ENCODE data around the gene NEXN. TPM values are rescaled to one million over a fixed set of nuclear protein-coding genes. Genes with fewer than 3 reads are reported as not detected.

NEXN gene
- total RNA-seq, 4 donors from 2014 or later, result 5.6 to 38.0 (median 10.5) TPM

DNA sequence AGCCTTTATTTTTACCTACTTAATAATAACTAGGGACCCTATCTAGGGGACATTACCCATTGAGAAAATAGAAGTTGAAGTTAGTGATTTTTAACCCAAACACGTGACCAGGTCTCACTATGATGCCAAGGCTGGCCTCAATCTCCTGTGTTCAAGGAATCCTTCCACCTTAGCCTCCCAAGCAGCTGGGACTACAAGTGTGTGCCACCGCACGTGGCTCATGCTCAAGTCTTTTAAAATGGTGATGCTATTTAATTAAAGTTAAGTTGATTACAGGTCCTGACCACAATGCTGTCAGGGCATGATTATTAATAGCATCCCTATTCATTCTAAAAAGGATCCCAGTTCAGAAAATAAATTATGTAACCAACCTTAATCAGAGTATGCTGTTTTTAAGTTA lies 65.5 kb downstream of the NEXN start:
- Histone ChIP-seq H3K4me1 (peaks cover 0 to 4% (median 0%) of the 10 kb centered on the region in 4 donors), H3K27me3 (no peaks in the 10 kb centered on the region), H3K9me3 (no peaks in the 10 kb centered on the region), H3K4me3 (no peak overlapping the region), H3K36me3 (peaks cover 0 to 91% (median 0%) of the 10 kb centered on the region in 3 donors), H3K27ac (no peak overlapping the region)
- DNase-seq, result no peak
- TF ChIP-seq POLR2A (IDR thresholded peaks at IDR 0.05), result no peak
- TF ChIP-seq, protein P1, sequence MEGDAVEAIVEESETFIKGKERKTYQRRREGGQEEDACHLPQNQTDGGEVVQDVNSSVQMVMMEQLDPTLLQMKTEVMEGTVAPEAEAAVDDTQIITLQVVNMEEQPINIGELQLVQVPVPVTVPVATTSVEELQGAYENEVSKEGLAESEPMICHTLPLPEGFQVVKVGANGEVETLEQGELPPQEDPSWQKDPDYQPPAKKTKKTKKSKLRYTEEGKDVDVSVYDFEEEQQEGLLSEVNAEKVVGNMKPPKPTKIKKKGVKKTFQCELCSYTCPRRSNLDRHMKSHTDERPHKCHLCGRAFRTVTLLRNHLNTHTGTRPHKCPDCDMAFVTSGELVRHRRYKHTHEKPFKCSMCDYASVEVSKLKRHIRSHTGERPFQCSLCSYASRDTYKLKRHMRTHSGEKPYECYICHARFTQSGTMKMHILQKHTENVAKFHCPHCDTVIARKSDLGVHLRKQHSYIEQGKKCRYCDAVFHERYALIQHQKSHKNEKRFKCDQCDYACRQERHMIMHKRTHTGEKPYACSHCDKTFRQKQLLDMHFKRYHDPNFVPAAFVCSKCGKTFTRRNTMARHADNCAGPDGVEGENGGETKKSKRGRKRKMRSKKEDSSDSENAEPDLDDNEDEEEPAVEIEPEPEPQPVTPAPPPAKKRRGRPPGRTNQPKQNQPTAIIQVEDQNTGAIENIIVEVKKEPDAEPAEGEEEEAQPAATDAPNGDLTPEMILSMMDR (IDR thresholded peaks at IDR 0.05), result no peak

DNA sequence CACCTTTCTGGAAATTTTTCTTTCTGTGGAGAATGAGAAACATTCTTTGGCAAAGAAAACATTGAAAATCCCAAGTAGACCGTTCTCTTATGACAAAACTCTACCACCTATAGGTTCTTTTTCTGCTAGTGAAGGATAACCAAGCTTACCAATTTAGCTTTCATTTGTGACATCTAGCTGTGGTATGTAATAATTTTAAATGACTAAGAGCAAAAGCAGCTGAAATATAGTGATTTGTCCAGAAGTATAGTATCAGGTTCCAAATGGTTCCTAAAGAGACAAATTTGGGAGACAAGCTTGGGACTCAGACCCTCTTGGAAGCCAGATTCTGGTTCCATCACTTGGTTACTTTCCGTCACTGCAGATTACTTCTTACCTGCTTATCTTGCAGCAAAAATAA lies 66.1 kb downstream of the NEXN start:
- Histone ChIP-seq H3K27me3 (no peaks in the 10 kb centered on the region), H3K4me3 (no peak overlapping the region), H3K27ac (no peak overlapping the region), H3K9me3 (no peaks in the 10 kb centered on the region), H3K36me3 (peaks cover 0 to 93% (median 0%) of the 10 kb centered on the region in 3 donors), H3K4me1 (no peaks in the 10 kb centered on the region)
- no peak for DNase-seq
- TF ChIP-seq, protein P1 (IDR thresholded peaks at IDR 0.05), result no peak
- no peak for TF ChIP-seq POLR2A (IDR thresholded peaks at IDR 0.05)

DNA sequence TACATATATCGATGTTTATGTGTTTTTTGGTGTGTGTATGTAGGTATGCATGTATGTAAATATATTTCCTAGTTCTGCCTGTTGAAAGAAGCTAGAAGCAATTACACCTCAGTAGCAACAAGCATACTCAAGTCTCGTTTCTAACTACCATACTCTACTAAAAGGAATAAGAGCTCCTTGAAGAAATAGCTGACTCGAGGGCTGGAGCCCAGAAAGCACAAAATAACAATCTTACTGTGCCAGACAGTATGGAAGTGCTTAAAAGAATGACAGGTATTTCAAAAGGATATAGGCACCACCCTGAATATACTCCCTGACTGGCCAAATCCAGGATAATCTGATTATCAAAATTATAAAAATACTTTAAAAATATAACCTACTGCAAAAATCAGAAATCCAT lies 67.3 kb downstream of the NEXN start:
- Histone ChIP-seq H3K27ac (no peak overlapping the region), H3K36me3 (peaks cover 0 to 96% (median 0%) of the 10 kb centered on the region in 3 donors), H3K9me3 (no peaks in the 10 kb centered on the region), H3K4me3 (no peak overlapping the region), H3K27me3 (no peaks in the 10 kb centered on the region), H3K4me1 (no peaks in the 10 kb centered on the region)
- DNase-seq, result no peak
- TF ChIP-seq POLR2A (IDR thresholded peaks at IDR 0.05), result no peak
- TF ChIP-seq, protein P1 (IDR thresholded peaks at IDR 0.05), result no peak

DNA sequence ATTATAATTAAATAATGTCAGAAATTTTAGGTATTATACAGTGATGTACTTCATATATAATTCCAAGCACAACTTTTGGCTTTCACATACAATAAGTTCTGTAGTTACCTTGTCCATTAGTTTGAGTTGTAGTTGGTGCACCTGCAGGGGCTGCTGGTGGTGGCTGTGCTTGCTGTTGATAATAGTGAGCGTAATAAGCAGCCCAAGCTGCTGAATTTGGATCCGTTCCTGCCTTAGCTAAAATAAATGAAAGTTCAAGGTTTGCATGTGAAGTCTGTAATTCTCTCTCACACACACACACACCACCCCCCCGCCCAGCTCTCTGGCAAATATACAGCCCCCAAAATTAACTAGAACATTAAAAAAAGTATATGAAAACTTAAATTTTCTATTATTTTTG lies 68.0 kb downstream of the NEXN start:
- TF ChIP-seq, protein P1 (IDR thresholded peaks at IDR 0.05), result no peak
- TF ChIP-seq POLR2A (IDR thresholded peaks at IDR 0.05), result no peak
- no peak overlapping the region for H3K27ac ChIP-seq
- H3K4me3 ChIP-seq, result no peak overlapping the region
- no peak for DNase-seq
- H3K36me3 ChIP-seq, result peaks cover 0 to 97% (median 0%) of the 10 kb centered on the region in 3 donors
- no peaks in the 10 kb centered on the region for H3K9me3 ChIP-seq
- no peaks in the 10 kb centered on the region for H3K27me3 ChIP-seq
- no peaks in the 10 kb centered on the region for H3K4me1 ChIP-seq

DNA sequence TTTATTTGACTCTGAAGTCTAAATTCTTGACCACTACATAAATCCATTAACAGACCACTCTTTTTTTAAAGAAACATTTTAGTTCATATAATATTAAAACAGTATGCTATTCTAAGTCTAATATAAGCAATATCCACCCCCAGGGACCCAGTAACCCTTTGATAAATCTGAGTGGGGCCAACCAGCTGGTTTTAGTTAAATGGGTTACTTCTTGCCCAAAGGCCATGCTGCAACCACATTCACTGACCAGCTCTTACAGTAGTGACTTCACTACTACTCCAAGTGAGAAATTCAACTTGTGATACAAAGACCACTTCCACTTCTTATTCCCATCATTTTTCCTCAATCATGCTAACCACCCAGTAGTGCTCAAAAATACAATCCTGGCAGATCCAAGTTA lies 70.0 kb downstream of the NEXN start:
- Histone ChIP-seq H3K4me3 (no peak overlapping the region), H3K9me3 (no peaks in the 10 kb centered on the region), H3K36me3 (peaks cover 0 to 98% (median 0%) of the 10 kb centered on the region in 3 donors), H3K4me1 (no peaks in the 10 kb centered on the region), H3K27me3 (no peaks in the 10 kb centered on the region), H3K27ac (no peak overlapping the region)
- no peak for DNase-seq
- TF ChIP-seq, protein P1 (IDR thresholded peaks at IDR 0.05), result no peak
- no peak for TF ChIP-seq POLR2A (IDR thresholded peaks at IDR 0.05)

DNA sequence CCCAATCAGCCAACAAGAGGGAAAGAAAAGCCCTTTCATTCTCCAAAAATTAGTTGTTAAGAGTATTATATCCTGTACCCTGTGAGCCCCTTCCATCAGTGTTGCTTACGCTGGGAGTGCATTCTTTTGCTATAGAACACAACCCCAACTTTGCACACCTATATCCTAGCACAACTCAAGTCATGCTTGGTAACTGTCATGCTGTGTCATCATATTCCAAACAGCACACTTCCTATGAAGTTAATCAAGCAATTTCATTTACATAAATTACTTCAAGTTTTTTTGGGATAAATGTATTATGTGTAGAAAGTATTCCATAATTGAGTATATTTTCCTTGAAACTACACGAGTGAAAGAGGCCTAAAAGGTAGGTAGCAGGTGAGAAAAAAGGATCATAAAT lies 70.4 kb downstream of the NEXN start:
- no peaks in the 10 kb centered on the region for H3K27me3 ChIP-seq
- H3K27ac ChIP-seq, result no peak overlapping the region
- H3K36me3 ChIP-seq, result peaks cover 0 to 99% (median 0%) of the 10 kb centered on the region in 3 donors
- H3K4me1 ChIP-seq, result no peaks in the 10 kb centered on the region
- TF ChIP-seq, protein P1 (IDR thresholded peaks at IDR 0.05), result no peak
- TF ChIP-seq POLR2A (IDR thresholded peaks at IDR 0.05), result no peak
- no peaks in the 10 kb centered on the region for H3K9me3 ChIP-seq
- no peak for DNase-seq
- no peak overlapping the region for H3K4me3 ChIP-seq

Data from Peyer's patch (tissue), 4 donors.